HG02943 (cell line): ENCODE results near the gene SLC25A22.

ENCODE experiments used
- ATAC-seq: cut with Tn5 transposase; IDR thresholded peaks from one replicate; pipeline ENCODE4 v1.9.1; 2021; ENCODE audit warnings: mild to moderate bottlenecking, low read depth, moderate library complexity; ENCODE audit not compliant: unreplicated experiment

The SLC25A22 gene

GRCh38 chr11:776263-776560 is 21.9 kb downstream of the SLC25A22 start:
- ATAC-seq, result no peak

GRCh38 chr11:774873-775592 is 23.0 kb downstream of the SLC25A22 start:
- ATAC-seq, result no peak

GRCh38 chr11:773830-774229 is 24.3 kb downstream of the SLC25A22 start:
- ATAC-seq, result no peak

- ATAC-seq, result no peak
Measured at GRCh38 chr11:773425-773824, 24.7 kb downstream of the SLC25A22 start.

GRCh38 chr11:772429-773390 is 25.4 kb downstream of the SLC25A22 start:
- no peak for ATAC-seq

GRCh38 chr11:771617-772204 is 26.4 kb downstream of the SLC25A22 start:
- ATAC-seq, result no peak

- ATAC-seq, result no peak
Measured at GRCh38 chr11:770642-771616, 27.2 kb downstream of the SLC25A22 start.

GRCh38 chr11:769887-770641 is 28.0 kb downstream of the SLC25A22 start:
- ATAC-seq, result no peak

GRCh38 chr11:767238-767637 is 30.8 kb downstream of the SLC25A22 start:
- no peak for ATAC-seq

GRCh38 chr11:766936-767210 is 31.2 kb downstream of the SLC25A22 start:
- no peak for ATAC-seq

- no peak for ATAC-seq
Measured at GRCh38 chr11:766106-766935, 31.8 kb downstream of the SLC25A22 start.

- no peak for ATAC-seq
Measured at GRCh38 chr11:765802-766091, 32.3 kb downstream of the SLC25A22 start.

GRCh38 chr11:765025-765801 is 32.9 kb downstream of the SLC25A22 start:
- no peak for ATAC-seq

GRCh38 chr11:764322-765024 is 33.6 kb downstream of the SLC25A22 start:
- no peak for ATAC-seq

- ATAC-seq, result no peak
Measured at GRCh38 chr11:763549-764321, 34.3 kb downstream of the SLC25A22 start.

GRCh38 chr11:763073-763463 is 35.0 kb downstream of the SLC25A22 start:
- ATAC-seq, result no peak

GRCh38 chr11:762421-763072 is 35.5 kb downstream of the SLC25A22 start:
- ATAC-seq, result no peak
